ENCODE results near the gene ZNF236.
A peak's percentile ranks its signal among the peaks of the same experiment; 100 is the strongest.
"Not testable (repeated sequence)": the region's sequence is repeated elsewhere in the genome, so short reads cannot be mapped to it uniquely, and the experiment has no call there.

The ZNF236 gene

DNA sequence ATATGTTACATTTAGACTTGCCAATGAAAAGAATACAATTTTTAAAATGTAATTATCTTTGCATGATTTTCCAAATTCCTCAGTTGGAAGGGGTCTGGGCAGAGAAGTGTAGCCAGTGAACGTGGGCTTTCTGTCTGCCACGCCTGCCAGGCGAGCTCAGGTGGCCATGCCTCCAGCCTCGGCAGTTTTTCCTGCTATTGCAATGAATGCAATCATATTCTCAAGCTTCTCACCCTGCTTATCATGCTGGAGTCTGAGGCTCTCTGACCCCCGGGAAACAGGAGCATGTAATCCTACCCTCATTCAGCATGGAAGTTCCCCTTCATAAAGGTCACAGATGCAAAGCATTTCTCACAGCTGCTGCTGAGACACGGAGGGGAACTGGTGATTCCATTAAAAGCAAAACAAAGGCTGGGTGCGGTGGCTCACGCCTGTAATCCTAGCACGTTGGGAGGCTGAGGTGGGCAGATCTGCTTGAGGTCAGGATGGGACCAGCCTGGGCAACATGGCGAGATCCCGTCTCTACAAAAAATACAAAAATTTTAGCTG is 155.4 kb downstream of the ZNF236 start:
- no peak for DNase-seq

DNA sequence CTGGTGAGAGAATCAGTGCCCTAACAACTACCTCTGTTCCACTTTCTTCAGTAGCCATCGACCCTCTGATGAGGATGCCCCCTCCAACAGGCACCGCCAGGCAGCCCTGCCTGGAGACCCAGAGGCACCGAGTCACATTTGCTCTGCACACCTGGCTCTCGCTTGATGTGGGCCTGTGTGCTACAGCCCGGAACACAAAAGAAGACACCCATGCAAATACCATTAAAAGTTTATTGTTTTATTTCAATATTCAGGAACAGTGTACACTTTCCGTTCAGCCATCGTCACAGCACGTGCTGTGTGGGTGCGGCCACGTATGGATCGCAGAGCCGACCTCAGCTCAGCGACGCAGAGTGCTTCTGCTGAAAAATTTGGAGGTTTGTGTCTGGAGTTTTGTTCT is 156.3 kb downstream of the ZNF236 start:
- no peak for DNase-seq

DNA sequence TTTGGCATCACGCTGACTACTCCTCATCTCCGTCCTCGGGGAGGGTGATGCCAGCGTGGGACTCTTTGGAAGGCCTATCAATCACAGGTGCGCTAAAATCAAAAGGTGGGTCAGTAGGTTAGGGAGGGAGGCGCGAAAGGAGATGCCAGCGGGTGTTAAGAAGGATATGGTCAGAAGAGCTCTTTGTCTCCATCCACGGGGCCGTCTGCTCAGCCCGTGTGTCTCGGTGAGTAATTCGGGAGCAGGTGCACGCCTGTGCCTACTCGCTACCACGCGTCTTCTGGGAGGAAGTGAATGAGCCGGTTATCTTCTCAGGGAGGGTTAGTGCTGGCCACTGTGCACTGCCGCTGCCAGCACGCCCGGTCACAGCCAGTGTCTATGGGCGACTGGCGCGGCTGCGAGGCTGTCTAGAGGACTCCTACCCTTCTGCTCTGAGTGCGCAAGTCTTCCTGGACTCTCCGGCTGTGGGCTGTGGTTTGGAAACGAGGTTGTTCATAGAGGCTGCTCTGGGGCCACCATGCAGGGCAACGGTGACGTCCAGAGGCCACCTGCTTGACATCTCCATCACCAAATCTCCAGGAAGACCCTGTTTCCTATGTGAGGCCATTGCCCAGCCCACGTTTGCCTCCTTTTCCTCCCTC is 156.9 kb downstream of the ZNF236 start:
- DNase-seq = no peak

DNA sequence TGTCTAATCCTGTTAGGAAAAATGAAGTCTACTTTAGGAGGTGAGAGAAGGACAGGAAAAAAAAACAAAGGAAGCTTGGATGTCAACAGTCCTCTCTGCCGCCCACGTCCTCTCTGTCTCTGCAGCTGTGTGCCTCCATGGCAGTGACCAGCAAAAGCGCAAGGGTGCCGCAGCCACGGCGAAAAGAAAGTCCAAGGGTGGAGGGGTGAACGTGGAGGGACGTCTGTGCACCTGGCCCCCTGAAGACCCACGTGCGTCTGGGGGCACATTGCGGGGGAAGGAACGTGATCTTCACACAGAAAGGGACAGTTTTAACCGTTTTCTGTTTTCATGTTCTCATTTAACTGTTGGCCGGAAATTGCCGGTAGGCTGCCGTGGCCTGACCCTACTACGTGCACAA is 157.5 kb downstream of the ZNF236 start:
- DNase-seq = no peak

DNA sequence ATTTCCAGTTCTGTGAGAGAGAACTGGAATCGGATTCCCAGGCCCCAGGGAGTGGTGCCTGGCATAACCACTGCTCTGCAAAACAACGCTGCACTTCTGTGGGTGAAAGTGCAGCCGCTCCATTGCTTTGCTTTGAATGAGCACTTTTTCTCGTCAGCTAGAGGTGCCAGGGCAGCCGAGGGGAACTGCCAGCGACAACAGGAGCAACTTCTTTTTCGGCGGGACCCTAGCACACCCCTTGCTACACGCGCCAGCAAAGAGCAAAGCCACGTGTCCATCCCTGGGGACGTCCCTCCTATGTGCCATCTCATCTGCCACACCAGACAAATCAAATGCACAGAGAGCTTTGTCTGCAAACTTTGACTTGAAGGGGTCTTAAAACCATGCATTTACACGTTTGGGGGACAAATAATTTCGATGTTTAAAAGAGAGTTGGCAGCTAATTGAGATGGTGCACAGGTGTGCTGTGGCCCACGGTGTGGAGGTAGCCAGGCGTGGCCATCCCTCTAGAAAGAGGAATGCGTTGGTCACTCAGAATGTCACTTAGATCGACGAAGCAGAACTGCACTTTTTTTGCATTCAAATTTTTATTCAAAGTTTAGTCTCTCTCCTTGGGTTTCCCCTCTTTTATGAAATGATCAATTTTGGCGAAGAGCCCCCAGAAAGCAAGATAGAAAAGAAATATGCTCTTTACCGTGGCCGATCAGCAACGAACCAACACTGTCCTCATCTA is 158.5 kb downstream of the ZNF236 start:
- DNase-seq = no peak

DNA sequence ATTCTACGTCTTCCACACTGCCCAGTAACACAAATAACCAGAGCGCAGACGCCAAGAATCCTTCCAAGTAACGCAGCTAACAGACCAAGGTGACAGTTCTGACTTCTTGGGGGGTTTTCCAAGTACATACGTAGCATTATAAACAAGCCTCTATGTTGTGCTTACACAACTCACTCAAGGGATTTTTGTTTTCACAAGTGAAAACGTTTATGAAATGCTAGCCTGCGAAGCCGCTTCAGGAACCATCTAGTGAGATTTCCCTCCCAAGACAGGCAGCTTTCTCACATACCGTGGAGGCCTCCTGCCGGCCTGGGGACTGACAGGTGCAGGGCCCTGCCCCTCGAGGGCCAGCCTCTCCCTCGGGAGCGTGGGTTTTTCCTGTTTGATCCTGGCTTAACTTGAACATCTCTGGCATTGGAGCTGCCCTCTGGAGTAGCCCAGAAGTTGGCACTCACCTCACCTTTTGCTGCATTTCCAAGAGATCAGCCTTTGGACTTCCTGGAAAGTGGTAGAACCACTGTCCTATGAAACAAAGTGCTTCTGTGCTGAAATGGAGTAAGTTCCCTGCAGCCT is 159.1 kb downstream of the ZNF236 start:
- no peak for DNase-seq

DNA sequence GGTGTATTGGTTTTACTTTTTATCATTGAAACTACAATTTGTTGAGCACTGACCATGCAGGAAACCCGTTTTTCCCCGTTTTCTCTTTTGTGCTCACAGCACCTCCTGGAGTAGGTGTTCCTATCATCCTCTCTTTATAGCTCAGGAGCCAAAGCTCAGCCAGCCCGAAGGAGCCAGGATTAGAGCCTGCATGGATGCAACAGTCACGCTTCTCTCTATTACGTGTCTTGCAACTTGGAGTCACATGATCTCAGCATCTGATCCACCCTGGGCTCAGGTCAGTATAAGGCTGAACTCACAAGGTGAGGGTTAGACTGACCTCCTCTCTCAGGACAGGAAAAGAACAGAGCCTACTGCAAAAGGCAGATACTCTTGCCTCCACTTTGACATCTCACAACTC is 159.7 kb downstream of the ZNF236 start:
- no peak for DNase-seq

DNA sequence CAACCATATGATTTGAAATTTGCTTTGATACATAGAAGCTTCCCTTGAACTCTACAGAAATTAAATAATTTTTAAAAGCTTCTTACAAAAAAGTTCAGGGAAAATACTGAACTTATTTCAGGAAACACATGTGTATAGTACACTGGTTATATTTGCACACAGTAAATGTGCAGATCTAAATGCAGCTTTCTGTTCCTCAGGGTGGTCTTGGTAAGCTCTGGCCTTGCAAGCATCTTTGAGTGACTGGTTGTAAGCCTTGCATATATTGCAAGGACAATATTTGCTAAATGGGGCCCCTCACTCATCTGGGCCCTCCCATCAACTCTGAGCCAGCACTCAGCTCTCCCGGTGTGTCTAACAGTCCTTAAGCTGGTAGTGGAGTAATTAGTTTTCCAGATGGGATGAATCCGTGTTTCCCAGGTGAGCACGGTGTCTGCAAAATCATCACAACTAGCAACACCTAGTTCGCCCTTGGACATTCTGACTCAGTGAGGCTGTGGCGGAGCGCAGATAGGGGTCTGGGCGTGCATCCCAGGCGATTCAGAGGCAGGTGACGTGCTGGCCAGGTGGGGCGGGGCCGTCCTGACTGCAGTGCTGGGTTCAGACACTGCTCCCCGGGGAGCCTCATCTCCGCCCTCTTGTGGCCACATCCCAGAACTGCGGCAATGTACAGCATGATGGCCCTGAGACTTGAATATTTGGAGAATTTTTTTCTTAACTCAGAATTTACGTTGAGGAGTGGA is 160.7 kb downstream of the ZNF236 start:
- peak; percentile 20 for DNase-seq

DNA sequence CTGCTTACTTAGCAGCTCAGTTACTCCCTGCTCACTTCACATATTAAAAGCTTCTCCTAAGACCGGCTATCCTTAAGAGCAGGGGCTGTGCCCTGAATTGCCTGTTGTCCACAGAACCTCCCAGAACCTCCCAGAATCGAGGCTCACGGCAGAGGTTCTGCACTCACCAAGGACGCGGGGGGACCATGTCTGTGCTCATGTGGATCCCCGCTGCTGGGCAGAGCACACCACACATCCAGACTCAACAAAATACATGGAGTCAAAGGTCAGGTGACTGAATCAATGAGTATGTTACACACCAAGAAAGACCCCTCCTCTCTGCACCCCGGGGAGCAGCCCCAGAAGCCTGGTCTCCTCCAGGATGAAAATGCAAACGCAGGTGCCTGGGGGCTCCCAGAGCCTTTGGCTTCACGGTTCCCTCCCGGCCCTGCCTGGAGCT is 161.3 kb downstream of the ZNF236 start:
- DNase-seq = no peak

DNA sequence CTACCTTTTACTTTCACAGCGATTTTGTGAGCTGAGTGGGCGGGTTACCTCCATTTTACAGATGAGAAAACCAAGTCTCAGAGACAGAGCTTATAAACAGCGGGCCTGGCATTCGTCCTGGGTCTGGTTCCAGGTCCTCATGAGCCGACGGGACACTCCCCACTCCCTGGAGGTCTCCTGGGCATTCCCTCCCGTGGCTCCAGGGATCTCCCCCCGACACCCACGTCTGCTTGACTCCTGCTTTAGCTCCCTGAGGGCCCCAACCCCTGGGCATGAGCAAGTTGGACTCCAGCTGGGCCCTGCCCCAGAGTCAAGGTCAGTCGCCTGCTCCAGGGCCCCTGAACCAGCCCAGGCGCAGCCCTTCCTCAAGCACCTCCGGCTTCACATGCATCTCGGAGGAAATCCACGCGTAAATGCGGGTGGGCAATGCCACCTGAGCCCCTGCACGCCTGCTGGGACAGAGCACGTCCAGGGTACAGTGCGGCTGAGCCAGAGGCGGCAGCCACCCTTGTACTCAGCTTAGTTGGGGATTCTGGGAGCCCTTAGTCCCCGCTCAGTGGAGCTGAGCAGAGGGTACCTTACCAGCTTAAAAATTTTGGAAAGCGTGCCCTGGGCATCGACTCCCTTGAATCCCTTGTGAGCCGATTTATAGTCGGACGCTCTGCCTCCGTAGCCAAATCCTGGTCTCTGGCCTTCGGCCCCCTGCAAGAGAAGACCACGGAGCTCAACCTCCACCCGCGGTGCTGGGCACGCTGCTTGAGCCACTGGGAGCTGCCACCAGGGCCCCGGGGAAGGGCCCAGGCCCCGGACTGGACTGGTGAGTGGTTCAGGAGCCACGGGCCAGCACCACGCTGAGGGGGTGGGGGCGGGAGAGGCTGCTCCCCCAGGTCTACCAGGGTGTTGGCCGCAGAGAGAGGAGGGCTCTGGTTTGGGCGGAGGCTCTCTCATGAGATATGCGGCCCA is 162.1 kb downstream of the ZNF236 start:
- no peak for DNase-seq

DNA sequence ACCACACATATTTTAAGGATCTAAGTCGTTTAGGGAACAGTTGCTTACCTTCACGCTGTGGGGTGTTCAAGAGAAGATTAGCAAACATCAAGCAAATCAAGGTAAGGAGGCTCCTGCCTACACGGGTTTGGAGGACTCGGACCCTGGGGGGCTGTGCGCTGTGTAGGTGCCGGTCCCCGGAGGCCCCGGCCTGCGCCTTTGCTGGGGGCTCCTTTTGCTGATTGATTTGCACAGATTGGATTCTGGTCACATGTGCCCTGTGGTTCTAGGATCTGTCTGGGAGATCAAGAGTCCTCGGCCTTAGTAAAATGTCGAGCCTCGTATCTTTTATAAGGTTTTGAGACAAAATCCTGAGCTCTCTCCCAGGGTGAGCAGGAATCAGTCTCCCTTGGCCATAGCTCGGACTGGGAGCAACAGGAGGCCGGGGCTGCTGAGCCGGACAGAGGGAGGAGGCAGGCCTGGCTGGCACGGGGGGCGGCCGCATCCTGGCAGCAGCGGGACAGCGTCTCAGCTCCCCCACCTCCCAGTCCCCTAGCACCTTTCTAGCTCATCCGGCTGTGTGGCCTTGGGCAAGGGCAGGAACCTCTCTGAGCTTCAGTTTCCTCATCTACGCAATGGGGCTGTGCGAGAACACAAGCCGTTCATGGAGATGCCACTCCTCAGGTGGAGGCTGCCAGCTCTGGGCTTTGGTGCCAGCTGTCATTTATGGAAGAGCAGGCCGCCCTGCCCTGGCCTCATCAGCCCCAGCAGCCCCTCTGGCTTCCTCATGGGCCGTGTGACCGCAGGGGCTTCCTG is 163.0 kb downstream of the ZNF236 start:
- DNase-seq = no peak

DNA sequence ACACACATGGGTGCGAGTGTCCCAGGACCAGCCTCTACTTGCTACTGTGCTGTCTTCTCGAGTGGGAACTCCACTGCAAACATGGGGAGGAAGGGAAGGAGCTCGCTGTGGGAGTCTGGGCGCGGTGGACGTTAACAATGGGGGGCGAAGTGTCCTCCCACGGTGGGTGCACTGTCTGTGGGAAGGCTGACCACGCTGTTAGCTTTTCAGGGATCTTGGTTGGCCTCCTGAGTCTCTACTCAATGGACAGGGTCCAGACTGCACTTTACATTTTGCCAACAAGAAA is 163.5 kb downstream of the ZNF236 start:
- no peak for DNase-seq

DNA sequence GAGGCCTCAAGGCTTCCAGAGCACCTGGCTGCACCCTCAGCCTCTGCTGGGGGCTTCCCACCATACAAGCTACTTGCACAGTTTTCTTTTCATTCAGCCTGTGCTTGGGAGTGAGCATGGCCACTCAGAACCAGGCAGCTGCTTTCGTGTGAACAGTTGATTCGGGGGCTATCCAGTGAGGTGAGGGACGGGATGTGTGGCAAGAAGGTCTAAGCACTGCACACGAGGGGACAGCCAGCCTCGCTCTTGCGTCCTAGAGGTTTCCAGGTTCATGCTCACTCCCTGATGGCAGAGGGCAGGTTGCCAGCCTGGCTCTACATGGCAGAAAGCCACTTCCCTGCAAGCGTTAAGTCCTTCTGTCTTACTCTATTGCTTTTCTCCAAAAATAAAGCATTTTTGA is 164.0 kb downstream of the ZNF236 start:
- no peak for DNase-seq

DNA sequence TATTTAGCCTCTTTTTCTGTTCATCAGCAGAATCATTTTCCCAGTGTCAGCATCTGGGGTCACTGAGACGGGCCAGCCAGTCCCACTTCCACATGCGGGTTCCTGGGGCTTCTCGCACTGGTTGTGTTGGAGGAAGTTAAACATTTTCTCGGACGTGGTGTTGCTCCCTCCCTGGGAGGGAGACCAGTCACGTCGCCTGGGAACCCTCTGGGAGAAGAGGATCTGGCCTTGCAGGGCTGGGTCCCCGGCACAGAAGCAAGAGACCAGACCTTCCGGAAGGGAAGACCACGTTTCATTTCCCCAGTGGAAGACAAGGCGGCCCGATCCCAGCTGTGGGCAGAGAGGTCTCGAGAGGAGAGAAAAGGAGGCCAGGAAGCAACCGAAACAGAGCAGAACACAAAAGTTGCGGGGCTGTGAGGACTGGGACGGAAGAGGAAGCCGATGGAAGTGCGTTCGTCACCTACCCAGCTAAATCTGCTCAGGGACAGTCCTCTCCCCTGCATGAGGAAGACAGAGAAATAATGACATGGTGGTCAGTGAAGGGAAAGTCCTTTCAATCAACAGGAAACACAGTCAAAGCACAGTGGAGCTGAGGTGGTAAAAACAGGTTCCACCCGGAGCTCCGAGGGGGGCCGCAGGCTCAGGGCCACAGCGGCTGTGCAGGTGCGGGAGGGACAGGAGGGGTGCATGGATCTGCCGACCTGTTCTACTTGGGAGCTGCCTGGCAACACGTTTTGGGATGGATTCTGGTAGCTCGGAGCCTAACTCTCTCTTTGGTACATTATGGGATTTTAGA is 165.9 kb downstream of the ZNF236 start:
- DNase-seq = no peak

DNA sequence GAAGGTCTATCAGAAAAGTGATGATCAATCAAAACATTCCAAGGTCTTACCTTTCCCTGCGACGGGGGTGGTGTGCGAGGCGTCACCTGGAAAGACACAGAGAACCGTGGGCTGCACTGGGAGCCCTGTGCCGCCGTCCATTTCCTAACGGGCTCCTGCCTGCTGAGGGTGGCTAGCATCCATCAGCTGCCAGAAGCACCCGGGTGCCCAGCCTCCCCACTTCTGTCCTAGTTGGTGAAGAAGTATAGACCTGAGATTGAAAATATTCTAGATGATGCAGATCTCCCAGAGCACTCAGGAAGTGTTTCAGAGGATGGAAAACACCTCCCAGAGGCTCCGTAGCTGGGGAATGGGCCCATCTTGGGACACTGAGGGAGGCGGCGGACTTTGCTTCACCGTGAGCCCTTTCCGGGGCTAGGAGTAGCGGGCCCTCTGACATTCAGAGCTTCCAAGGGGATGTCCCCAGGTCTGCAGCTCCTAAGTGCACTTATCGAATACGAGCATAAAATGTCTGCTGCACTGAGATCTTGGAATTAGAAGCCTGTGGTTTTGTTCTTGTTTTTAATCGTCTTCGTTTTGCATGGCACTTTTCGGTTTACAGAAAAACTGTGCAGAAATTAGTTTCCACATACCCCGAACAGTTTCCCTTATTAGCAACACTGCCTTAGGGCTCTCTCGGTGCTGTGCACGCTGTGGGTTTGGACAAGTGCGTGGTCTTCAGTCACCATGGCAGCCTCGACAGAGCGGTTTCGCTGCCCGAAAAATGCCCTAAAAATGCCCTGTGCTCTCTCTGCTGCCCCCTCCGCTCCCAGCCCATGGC is 166.7 kb downstream of the ZNF236 start:
- no peak for DNase-seq

DNA sequence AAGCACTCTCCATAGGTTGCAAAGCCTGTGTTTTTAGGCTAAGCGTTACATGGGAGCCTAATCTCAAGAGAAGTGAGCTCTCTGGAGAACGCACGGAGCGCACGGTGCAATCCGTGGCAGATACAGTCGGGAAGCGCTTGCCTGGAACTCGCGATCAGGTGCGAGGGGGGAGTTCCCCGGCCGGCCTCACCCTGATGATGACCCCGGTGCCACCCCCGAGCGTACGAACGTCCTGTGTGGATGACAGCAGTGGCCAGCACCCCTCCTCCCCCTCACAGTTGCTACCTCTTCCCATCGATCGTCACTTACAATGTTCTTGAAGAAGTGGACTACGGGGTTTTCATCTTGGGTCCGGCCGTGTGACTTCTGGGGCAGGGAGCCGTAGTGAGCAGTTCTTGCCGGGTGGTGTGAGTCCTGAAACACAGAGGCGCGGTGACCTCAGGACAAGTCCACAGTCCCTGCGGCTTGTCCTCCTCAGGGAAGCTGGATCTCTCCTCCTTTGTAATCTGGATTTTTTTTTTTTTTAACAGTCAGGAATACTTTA is 167.4 kb downstream of the ZNF236 start:
- DNase-seq = no peak

DNA sequence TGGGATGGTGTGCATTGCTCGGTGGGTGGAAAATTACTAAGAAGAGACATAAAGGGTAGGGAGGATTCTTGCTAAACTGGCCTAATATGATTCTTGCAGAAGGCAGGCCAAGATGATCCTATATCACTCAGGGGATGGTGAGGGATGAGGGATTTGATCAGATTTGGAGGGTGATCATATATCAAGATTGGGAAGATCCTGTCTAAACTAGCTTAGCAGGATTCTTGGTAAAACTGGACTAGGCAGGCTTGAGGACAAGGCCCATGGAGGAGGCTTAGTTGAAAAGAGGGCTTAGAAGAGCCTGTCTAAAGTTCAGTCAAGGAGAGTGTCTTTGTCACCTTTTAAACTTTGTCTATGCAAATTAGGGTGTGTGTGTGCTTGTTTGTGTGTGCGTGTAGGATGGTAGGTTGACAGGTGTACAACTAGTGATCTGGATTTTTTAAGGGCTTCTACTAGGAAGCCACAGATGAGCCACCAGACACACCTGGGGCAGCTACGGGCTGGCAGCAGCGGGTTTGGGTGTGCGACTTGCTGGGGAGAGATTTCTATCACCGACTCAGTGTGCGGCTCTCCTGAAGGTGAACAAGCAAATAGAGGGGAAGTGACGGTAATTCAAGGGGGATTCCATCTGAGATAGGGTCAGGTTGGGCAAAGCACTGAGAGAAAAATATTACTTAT is 168.1 kb downstream of the ZNF236 start:
- not testable (repeated sequence) for DNase-seq

DNA sequence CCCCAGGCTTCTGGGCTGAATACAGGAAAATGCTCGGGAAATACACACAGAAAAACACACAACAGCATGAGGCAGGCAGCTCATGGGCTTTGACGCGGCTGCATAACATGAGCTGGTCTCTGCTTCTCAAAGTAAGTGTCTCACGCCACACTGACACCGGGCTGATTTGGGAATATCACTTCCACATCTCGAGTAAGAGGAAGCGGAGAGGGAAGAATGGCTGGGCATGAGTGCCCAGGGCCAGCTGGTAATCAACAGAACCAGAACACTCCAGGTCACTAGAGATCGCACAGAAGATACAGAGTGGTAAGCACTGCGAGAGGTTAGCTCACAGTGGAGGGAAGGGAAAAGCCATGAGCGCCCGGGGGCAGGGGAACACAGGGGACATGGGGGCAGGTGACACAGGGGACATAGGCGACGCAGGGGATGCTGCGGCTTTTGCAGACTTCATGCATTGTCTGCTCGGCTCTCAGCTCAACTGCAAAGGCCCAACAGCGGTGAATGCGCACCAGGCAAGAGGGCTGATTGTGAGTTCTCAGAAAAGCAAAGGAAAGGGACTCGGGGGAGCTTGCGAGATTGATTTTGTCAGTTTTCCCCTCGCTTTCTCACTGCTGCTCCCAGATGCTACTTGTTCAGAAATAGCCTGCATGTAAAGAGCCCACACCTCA is 168.8 kb downstream of the ZNF236 start:
- no peak for DNase-seq

Measured in amniotic stem cell (primary cell).